ENCODE measurements around the gene PBX2.

Gene PBX2

GRCh38 chr6:32168807-32169591 lies 21.0 kb downstream of the PBX2 start:
- no peak for DNase-seq

DNA sequence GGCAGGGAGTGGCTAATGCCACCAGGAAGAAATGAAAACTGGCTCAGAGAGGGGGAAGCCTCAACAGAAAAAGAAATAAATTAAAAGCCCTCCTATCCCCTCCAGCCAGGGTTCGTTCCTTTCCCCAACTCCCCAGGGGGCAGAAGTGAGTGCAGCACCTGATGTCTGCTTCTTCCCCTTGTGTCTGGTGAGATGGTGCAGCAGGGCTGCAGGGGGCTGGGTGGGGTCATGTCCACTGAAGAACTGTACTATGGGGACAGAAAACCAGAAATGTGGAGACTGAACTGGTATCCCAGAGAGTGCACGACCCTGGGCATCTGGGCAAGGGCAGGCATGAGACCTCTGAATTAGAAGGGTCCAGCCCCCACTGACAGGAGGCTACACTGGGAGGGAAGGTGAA lies 21.7 kb downstream of the PBX2 start:
- no peak for DNase-seq

GRCh38 chr6:32167761-32168262 lies 22.2 kb downstream of the PBX2 start:
- DNase-seq = no peak

GRCh38 chr6:32167154-32167760 lies 22.7 kb downstream of the PBX2 start:
- DNase-seq = peak; percentile 44

GRCh38 chr6:32166411-32167061 lies 23.5 kb downstream of the PBX2 start:
- peak; percentile 28 for DNase-seq

DNA sequence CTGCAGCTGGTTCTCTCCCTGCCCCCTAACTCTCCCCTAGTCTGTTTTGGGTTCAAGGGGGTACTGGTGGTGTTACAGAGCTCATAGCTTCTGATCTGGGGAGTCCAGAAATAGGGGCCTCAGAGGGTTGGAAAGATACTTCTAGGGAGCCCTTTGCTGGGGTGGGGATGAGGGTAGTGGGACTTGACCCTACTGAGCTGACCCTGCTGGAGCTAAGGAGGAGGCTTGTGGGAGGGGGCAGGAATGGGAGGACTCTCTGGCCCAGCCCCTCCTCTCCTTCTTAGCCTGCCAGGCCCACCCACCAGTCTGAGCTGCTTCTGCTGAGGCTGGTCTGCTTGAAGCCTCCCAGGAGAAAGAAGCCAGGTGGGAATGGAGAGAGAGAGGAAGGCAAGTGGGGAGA lies 25.7 kb downstream of the PBX2 start, which contains the start of gene EGFL8:
Gene EGFL8 (plus strand): TSS at position 301 of the 400 bp plus-strand sequence. CDS start 1,571 bp downstream, outside the sequence.
- no peak for DNase-seq

- DNase-seq = no peak
Observed at GRCh38 chr6:32163559-32164258, 26.3 kb downstream of the PBX2 start.

DNA sequence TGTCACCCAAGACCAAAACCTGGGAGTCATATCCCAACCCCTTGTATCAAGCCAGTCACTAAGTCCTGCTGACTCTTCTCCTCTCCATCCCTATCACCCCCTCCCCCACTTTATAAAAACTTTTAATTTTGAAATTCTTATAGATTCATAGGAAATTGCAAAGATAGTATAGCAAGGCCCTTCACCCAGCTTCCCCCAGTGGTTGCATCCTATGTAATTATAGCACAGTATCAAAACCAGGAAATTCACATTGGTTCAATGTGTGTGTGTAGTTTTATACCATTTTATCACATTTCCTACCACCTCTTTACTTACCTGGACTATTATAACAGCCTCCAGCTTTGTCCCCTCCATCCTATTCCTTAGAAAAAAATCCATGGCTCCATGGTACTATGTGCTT lies 31.9 kb downstream of the PBX2 start:
- no peak for DNase-seq

- DNase-seq = no peak
Observed at GRCh38 chr6:32156891-32157290, 33.1 kb downstream of the PBX2 start.

GRCh38 chr6:32154514-32155161 lies 35.4 kb downstream of the PBX2 start:
- DNase-seq = peak; percentile 46

DNA sequence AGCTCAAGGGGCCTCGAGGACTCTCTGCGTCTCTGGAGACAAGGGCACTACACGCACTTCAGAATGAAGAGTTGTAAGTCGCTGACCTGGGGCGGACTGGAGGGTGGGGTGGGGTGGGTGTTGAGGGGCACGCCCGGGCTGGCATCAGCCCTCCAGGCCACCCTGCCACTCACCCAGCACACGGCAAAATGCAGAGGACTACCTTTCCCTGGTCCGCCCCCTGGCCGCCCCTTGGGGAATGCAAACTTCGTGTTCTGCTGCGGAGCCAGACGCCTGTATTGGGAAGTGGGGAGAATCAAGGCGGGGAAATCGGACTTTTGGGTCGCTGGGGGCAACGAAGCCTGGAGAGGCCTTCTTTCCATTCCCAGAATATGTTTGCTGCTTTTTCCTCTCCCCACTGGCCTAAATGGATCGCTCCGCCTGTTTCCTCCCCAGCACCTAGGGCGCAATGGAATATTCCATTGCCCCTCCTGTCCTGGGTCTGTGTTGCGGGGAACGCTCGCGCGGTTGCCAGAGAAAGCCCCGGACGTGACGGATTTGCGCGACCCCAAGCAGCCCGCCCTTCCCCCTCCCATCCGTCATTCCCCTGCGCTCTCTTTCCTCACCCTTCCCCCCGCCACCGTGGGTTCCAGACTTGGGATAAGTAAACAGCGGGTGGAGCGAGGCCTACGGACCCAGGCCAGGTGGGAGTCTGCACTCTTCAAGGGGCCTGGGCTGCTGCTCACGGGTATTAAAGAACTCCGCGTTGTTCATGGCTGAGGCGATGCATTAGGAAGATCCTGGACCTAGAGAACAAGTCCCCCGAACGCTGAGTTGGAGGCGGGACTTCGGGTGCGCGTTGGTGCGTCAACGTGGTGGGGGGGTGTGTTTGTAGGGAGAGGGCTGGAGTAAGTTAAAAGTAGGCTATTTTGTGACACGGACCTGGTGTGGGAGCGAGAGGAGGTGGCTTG lies 36.2 kb downstream of the PBX2 start, which contains the start of gene PPT2:
Gene PPT2 (plus strand): TSS at position 578 of the 950 bp plus-strand sequence. CDS start 454 bp downstream, outside the sequence.
- peak; percentile 61 for DNase-seq

DNA sequence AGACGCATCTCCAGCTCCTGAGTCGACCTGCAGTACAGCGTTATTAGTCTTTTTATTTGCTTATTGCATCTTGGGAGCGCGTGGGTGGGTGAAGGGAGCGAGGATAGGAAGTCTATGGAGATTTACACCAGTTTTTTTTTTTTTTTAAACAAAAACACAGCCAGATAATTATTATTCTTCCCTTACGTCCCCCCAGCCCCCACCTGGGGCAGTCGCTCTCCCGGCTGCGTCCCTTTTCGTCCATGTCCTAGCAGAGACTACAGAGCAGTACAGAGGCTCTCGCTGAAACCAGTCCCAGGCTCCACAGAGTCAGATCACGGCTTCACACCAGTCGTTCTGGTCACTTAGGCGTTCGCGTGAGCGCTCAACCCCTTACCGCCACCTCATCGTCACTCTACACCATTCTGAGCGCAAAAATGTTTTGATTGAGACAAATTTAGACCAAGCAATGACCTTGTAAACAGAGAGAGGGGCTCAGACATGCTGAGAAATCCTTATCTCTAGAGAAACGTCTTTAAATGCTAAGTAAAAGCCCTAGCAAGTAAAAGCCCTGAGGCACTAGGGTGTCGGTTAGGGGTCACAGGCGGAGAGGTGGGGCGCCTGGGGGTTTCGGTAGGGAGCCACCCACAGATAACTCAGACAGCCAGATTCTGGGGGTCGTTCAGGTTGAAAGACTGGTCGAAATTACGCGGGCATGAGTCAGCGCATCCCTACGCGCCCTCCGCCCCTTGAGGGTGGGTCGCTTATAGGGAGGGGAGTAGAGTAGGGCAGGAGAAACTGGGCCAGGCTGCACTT lies 37.0 kb downstream of the PBX2 start:
- no peak for DNase-seq

- no peak for DNase-seq
Observed at GRCh38 chr6:32151863-32152768, 37.9 kb downstream of the PBX2 start, which contains the start of gene PRRT1. TSS of gene PRRT1 (minus strand) at chr6:32151939. CDS start at chr6:32151827, 112 bp downstream.

DNA sequence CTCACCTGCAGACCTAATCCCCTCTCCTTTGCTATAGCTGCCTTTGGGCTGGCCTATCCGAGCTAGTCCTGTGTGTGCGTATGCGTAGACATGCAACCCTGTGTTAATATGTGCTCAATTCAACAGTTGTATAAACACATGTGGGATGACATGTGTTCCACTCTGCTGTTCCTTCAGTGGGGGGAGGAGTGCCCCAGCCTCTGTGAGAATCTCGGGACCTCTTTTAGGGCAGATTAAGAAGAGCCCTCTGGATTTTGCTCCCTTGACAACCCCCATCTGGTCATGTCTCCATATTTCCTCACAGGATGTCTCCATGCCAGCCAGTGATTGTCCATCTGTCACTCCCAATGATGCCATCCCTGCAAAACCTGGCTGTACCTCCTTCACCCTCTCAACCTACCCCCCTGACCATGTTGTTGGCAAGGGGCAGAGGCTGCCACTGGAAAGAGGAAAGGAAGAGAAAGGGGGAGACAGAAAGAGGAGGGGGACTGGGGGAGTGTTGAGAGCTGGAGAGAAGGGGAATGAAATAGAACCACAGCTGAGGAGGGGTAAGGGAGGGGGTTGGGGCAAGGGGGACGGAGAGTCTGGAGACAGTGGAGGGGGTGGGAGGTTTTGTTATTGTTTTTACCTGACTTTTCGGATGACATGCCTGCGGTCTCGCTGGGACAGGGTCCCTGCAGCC lies 38.7 kb downstream of the PBX2 start:
- DNase-seq = no peak

- no peak for DNase-seq
Observed at GRCh38 chr6:32149932-32150870, 39.8 kb downstream of the PBX2 start.

DNA sequence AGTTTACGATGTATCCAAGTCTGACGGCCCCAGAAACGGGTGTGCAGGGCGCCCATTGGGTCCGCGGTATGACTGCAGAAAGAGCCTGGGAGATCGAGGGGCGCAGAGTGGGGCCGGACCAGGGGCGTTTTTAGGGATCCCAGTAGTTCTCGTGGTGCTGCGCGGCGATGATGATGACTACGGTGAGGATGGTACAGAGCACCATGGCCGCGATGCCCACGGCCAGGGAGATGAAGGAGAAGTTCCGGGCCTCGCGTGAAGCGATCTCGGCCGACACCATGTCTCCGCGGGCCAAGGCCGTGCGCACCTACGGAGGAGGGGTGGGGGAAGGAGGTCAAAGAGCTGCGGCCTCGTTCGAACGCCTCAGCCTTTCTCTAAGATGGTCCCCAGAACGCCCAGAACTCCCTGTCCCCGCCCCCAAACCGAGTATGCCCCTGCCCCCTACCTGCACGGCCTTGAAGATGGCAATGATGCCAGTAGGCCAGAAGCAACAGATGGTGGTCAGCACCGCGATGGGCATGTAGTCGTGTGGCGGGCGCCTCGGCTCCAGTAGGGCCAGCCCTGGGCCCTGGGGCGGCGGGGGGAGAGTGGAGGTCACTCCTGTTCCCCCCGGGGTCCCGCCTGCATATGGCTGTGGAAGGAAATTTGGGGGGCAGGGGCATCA lies 40.8 kb downstream of the PBX2 start:
- no peak for DNase-seq

Data from DMS153 (cell line).